Loucy (cell line): ENCODE measurements around the gene MOB3B.

Source experiments
- CTCF ChIP-seq: fragments of 200-600 bp; sonication (generic); conservative IDR thresholded peaks from 2 replicates; pipeline ENCODE4 v1.5.1; 2014; ENCODE audit warnings: mild to moderate bottlenecking, antibody characterized with exemption, low read length
- EZH2phosphoT487 ChIP-seq: fragments of 200-600 bp; IDR thresholded peaks from 2 replicates; pipeline ENCODE4 v1.6.1; 2018; ENCODE audit warnings: antibody characterized with exemption, mild to moderate bottlenecking, moderate library complexity, borderline replicate concordance

DNA sequence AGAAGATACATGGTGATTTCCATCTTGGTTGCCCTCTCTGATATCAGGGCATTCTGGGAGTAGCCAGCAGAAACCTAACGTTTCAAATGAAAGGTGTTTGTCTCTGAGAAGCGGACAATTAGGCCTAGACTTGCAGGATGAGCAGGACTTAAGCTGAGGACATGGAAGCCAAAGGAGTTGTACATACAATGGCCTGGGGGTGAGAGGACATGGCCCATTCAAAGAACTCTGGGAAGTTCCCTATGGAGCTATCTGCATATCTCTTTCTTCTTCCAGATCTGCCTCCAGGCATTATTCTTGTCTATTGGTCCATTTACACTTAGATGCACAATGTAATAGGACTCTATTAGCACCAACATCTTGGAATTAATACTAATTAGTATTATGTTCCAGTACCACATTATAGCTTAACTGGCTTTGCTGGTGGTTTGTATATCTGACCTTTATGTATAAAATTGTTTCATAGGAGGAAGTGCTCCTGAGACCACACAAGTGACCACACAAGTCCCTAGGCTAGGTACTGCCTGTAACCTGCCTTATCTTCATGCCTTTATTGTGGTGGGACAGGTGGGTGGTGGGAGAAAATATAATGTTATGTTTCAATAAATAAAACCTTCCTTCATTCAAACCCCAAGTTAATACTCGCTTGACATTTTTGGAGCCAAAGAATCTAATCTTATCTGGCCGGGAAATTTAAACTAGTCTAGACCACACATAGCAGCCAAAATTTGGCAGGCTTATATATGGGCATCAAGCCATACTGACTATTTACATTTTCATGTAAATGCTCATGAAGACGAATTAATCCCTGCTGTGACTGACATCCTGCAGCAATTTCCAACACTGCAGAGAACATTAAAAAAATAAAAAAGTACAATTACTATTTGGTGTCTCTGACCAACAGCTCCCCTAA lies 180.6 kb downstream of the MOB3B start:
- TF ChIP-seq CTCF (no peak), EZH2phosphoT487 (no peak)
